K562 (cell line): Measurements from ENCODE around the gene TMEM132D. TPM values are rescaled to one million over a fixed set of nuclear protein-coding genes. Genes with fewer than 3 reads are reported as not detected.
A peak's percentile ranks its signal among the peaks of the same experiment; 100 is the strongest.

Source experiments
- C11orf30 ChIP-seq: fragments of 450-650 bp; IDR thresholded peaks from 2 replicates; pipeline ENCODE4 v1.6.1; 2016; ENCODE audit warnings: low read depth, mild to moderate bottlenecking
- CEBPG ChIP-seq, 3 experiments: fragments of 200-800 bp in 1 of 3; sonication (Bioruptor generic) in 1 of 3; sonication (generic) in 1 of 3; formaldehyde crosslinking in 1 of 3; IDR thresholded peaks in 2 of 3; conservative IDR thresholded peaks in 1 of 3; 2 replicates each; pipeline versions ENCODE4 v1.6.1 to v1.8.0; 2016 to 2022; ENCODE audit warnings: missing compliant biosample characterization in 2 of 3, missing genetic modification characterization in 2 of 3, mild to moderate bottlenecking in 1 of 3, missing genetic modification reagents in 1 of 3
- EGR1 ChIP-seq: fragments of 450-650 bp; conservative IDR thresholded peaks from 2 replicates; pipeline ENCODE4 v1.6.1; 2017; ENCODE audit warnings: mild to moderate bottlenecking
- JUND ChIP-seq, 2 experiments: IDR thresholded peaks; 2 replicates in 1 of 2; 3 replicates in 1 of 2; pipeline ENCODE4 v1.6.1; 2011; ENCODE audit warnings: borderline replicate concordance in 2 of 2, low read depth in 2 of 2, low read length in 2 of 2, improper control_type of control experiment in 1 of 2, missing biosample characterization in 1 of 2, missing genetic modification characterization in 1 of 2, missing genetic modification reagents in 1 of 2
- LEF1 ChIP-seq: fragments of 450-650 bp; IDR thresholded peaks from 2 replicates; pipeline ENCODE4 v1.6.1; 2016; ENCODE audit warnings: mild to moderate bottlenecking
- MAFK ChIP-seq: IDR thresholded peaks from 2 replicates; pipeline ENCODE4 v1.6.1; 2011; ENCODE audit warnings: low read length, improper control_type of control experiment
- MITF ChIP-seq: IDR thresholded peaks from 2 replicates; pipeline ENCODE4 v1.6.1; 2014; ENCODE audit warnings: antibody characterized with exemption
- NFXL1 ChIP-seq: fragments of 450-650 bp; formaldehyde crosslinking; IDR thresholded peaks from 2 replicates; pipeline ENCODE4 v1.4.0; 2021; ENCODE audit warnings: mild to moderate bottlenecking
- NR2F6 ChIP-seq: fragments of 450-650 bp; formaldehyde crosslinking; IDR thresholded peaks from 2 replicates; pipeline ENCODE4 v1.4.0; 2020; ENCODE audit warnings: mild to moderate bottlenecking
- RHOXF2B ChIP-seq: fragments of 250-450 bp; sonication (Bioruptor Pico); conservative IDR thresholded peaks from 2 replicates; pipeline ENCODE4 v1.5.1; 2021
- SIN3A ChIP-seq, 2 experiments: fragments of 150-350 bp in 1 of 2; IDR thresholded peaks; 2 replicates each; pipeline ENCODE4 v1.6.1; 2011 to 2016; ENCODE audit warnings: borderline replicate concordance in 2 of 2, low read depth in 2 of 2, low read length in 2 of 2, mild to moderate bottlenecking in 2 of 2, moderate library complexity in 2 of 2; ENCODE audit not compliant: control insufficient read depth in 1 of 2
- SMAD1 ChIP-seq: fragments of 150-350 bp; IDR thresholded peaks from 2 replicates; pipeline ENCODE4 v1.6.1; 2014; ENCODE audit warnings: low read length, low read depth; ENCODE audit not compliant: partially characterized antibody
- TAF7 ChIP-seq: fragments of 450-650 bp; IDR thresholded peaks from 2 replicates; pipeline ENCODE4 v1.6.1; 2016; ENCODE audit warnings: missing genetic modification characterization, missing compliant biosample characterization
- TAL1 ChIP-seq: fragments of 450-650 bp; IDR thresholded peaks from 2 replicates; pipeline ENCODE4 v1.6.1; 2016; ENCODE audit warnings: mild to moderate bottlenecking
- THAP12 ChIP-seq: fragments of 250-450 bp; sonication (Bioruptor Pico); IDR thresholded peaks from 2 replicates; pipeline ENCODE4 v1.9.0; 2021; ENCODE audit warnings: mild to moderate bottlenecking, inconsistent platforms
- ZC3H4 ChIP-seq: sonication (generic); formaldehyde crosslinking; IDR thresholded peaks from 2 replicates; pipeline ENCODE4 v1.9.0; 2021; ENCODE audit warnings: missing genetic modification reagents, borderline replicate concordance
- ZNF57 ChIP-seq: fragments of 450-650 bp; formaldehyde crosslinking; IDR thresholded peaks from 2 replicates; pipeline ENCODE4 v1.4.0; 2020; ENCODE audit warnings: mild to moderate bottlenecking, moderate library complexity
- polyA plus RNA-seq, 8 experiments: library from polyadenylated mRNA; depleted of rRNA in 4 of 8; stranded (reverse) in 5 of 8; unstranded in 3 of 8; fragments of >200 nt; fragmentation: Nextera tagmentation in 2 of 8; fragmentation: Illumina TruSeq in 1 of 8; extraction: Ambion mirVana in 2 of 8; extraction: Trizol in 1 of 8; gene quantifications; 2 replicates each; pipeline versions ENCODE4 v1.2.1 to v1.2.3, GENCODE V29; 2011 to 2014; ENCODE audit warnings: inconsistent platforms in 1 of 8, missing spikeins in 1 of 8
- total RNA-seq, 7 experiments: library from RNA; depleted of rRNA in 6 of 7; stranded (reverse); fragments of >200 nt in 6 of 7; fragmentation: Illumina TruSeq in 2 of 7; extraction: Trizol in 2 of 7; gene quantifications; 2 replicates each; pipeline versions ENCODE4 v1.2.1 to v1.2.3, GENCODE V29; 2011 to 2021; ENCODE audit warnings: low replicate concordance in 1 of 7
- TF ChIP-seq, protein P1 (sequence below): sonication (generic); formaldehyde crosslinking; IDR thresholded peaks from 2 replicates; pipeline ENCODE4 v1.9.0; 2022; ENCODE audit warnings: mild to moderate bottlenecking, missing genetic modification reagents
- TF ChIP-seq, protein P2 (sequence below): fragments of 250-450 bp; sonication (Bioruptor Pico); IDR thresholded peaks from 2 replicates; pipeline ENCODE4 v1.8.0; 2022; ENCODE audit warnings: inconsistent platforms, mild to moderate bottlenecking, moderate library complexity, borderline replicate concordance

Gene TMEM132D
- total and polyA plus RNA-seq, 9 of the 15 experiments (the other 6 are each of a cell fraction or from before 2014, with no cell fraction given): not detected

DNA sequence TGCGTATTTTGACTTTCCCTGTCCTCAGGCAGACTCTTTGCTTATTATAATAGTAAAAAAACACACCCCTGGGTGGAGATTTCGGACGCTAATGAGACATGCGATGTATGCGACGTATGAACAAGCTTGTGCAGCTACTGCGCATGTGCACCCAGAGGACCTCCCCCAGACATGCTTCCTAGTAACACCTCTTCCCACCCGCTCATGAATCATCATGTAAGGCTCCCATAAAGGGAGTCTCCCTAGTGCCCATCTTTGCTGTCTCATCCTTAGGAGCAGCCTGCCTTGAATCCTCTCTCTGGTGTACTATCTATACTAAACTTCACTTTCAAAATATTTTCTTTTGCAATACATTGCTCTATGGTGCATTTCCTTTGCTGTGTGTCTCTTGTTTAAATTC lies 210.1 kb downstream of the TMEM132D start (continued):
- TF ChIP-seq RHOXF2B (CRISPR knock-in tag): no peak
- TF ChIP-seq NR2F6 (CRISPR knock-in tag): no peak
- no peak for TF ChIP-seq ZC3H4 (CRISPR knock-in tag)
- no peak for TF ChIP-seq EGR1
- TF ChIP-seq SMAD1: no peak
- TF ChIP-seq TAF7 (tag): no peak
- no peak for TF ChIP-seq LEF1
- TF ChIP-seq, protein P1, sequence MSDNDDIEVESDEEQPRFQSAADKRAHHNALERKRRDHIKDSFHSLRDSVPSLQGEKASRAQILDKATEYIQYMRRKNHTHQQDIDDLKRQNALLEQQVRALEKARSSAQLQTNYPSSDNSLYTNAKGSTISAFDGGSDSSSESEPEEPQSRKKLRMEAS (CRISPR knock-in tag): no peak
- TF ChIP-seq CEBPG (CRISPR knock-in tag; IDR thresholded peaks at IDR 0.05): no peak
- no peak for TF ChIP-seq CEBPG (tag; conservative IDR thresholded peaks at IDR 0.05 in 1 of 2, IDR thresholded peaks at IDR 0.05 in 1 of 2)
- peak; percentile 55 for TF ChIP-seq JUND (IDR thresholded peaks at IDR 0.05; ENCODE audit: borderline replicate concordance, low read depth, low read length)
- peak; percentile 51; the same call in 1 of the 3 replicates for TF ChIP-seq JUND (tag; IDR thresholded peaks at IDR 0.05; ENCODE audit: borderline replicate concordance, low read depth, low read length)
- no peak for TF ChIP-seq NFXL1 (CRISPR knock-in tag)
- TF ChIP-seq THAP12 (CRISPR knock-in tag): no peak
- TF ChIP-seq ZNF57 (CRISPR knock-in tag): no peak
- TF ChIP-seq MAFK: peak; percentile 26; the same call in 1 of the 2 replicates
- peak; percentile 62; the same call in 1 of the 2 replicates for TF ChIP-seq C11orf30
- TF ChIP-seq SIN3A (IDR thresholded peaks at IDR 0.05; ENCODE audit: borderline replicate concordance in 2 of 2, control insufficient read depth in 1 of 2, low read depth in 2 of 2, low read length in 2 of 2): no peak
- no peak for TF ChIP-seq TAL1
- TF ChIP-seq, protein P2, sequence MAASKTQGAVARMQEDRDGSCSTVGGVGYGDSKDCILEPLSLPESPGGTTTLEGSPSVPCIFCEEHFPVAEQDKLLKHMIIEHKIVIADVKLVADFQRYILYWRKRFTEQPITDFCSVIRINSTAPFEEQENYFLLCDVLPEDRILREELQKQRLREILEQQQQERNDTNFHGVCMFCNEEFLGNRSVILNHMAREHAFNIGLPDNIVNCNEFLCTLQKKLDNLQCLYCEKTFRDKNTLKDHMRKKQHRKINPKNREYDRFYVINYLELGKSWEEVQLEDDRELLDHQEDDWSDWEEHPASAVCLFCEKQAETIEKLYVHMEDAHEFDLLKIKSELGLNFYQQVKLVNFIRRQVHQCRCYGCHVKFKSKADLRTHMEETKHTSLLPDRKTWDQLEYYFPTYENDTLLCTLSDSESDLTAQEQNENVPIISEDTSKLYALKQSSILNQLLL (CRISPR knock-in tag): no peak
- TF ChIP-seq MITF: no peak
